ENCODE measurements around the gene PRDM16.

PRDM16 gene

GRCh38 chr1:3475839-3476573, 407.0 kb downstream of the PRDM16 start:
- DNase-seq (ENCODE audit: low spot score): no peak

DNA sequence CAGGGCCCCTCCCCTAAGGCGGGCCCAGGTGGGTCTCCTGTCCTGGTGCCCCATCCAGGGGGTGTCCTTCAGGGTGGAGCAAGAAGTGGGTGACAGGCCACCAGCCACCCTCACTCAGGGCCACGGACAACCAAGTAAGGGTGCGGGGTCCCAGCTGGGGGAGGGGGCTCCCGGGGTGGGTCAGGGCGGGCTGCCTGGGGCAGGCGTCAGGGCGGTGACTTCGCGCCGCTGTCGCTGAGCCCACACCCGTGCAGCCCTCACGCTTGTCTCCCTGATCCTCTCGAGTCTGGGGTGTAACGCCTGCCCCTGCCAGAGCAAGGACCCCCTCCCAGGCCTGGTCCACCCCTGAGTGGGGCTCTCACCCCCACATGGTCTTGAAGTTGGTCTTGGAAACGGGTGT, 407.7 kb downstream of the PRDM16 start:
- no peak for DNase-seq (ENCODE audit: low spot score)

DNA sequence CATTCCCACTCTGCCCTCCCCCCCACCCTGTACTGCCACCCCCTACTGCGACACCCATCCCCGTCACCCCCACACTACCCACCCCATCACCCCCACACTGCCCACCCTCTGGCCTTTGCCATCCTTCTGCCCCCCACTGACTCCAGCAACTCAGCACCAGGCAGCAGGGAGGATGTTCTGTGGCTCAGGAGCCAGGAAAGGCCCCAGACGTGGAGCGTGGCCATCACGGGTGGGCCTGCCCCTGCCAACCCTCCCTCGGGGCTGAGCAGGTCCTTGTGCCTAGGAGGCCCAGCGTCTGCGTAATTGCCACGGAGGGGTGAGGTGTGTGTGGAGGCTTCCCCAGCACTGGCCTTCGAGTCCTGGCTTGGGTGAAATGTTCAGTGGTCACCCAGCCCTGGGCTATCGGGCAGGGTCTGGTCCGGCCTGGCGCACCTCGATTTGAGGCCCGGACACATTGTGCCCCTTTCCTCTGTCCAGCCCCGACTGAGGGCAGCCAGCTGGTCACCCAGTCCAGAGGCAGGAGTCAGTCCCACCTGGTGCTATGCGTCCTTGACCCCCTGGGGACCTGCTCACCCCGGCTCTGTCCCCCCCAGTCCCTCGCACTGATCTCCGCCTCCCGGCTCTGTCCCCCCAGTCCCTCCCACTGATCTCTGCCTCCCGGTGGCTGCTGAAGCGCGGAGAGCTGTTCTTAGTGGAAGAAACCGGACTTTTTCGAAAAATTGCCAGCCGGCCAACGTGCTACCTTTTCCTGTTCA, 408.4 kb downstream of the PRDM16 start:
- no peak for DNase-seq (ENCODE audit: low spot score)

DNA sequence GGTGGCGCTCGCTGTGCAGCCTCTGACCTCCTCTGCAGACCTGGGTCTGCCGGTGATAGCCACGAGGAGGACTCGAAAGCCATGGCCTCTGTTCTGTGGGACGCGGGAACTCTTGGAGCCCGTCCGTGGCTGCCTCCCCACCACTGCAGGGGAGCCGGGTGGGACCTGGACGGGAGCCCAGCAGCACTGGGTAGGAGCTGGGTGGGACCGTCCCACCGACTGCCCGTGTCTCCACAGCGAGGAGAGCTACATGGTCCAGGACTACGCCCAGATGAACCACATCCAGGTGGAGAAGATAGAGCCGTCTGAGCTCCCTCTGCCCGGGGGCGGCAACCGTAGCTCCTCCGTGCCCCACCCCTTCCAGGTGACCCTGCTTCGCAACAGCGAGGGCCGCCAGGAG, 409.2 kb downstream of the PRDM16 start:
- DNase-seq (ENCODE audit: low spot score): no peak

- DNase-seq (ENCODE audit: low spot score): no peak
These were observed 410.7 kb downstream of the PRDM16 start for GRCh38 chr1:3479511-3480368.

GRCh38 chr1:3480369-3480719, 411.3 kb downstream of the PRDM16 start:
- DNase-seq (ENCODE audit: low spot score): no peak

DNA sequence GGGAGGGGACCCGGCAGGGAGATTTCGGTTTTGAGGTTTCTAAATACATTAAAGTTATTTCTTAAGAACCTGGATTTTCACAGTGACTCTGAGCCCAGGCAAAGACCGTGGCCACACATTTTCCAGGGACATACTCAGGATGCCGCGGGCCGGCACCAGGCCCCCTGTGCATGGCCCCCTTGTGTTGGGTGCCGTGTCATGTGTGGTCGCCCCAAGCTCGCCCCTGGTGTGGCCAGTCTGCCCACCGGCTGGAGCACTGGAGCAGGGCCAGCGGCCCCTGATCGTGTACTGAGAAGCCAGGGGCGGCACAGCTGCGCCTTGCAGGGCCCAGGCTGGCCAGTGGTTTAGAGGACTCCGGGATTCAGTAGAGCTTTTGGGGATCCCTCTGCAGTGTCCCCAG, 412.0 kb downstream of the PRDM16 start:
- DNase-seq (ENCODE audit: low spot score): no peak

- no peak for DNase-seq (ENCODE audit: low spot score)
These were observed 412.9 kb downstream of the PRDM16 start for GRCh38 chr1:3481836-3482375.

DNA sequence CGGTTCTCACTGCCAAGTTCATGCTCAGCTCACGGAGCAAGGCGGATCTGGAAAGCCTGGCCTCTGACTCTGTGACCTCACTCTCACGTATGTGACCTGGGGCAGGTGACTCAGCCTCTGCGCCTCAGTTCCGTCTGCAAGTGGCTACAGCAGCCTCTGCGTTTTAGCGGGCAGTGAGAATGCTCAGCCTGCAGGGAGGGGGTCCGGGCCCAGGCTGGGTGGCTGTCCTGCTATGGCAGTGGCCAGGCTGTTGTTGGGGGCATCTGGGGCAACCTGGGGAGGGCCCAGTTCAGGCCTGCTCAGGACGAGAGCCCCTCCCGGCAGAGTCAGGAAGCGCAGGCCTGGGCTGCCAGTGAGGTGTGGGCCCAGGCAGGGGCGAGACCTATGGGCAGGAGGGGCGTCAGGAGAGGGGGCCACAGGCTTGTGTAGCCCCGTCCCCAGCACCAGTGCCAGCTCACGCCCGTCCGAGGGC, 413.4 kb downstream of the PRDM16 start:
- no peak for DNase-seq (ENCODE audit: low spot score)

DNA sequence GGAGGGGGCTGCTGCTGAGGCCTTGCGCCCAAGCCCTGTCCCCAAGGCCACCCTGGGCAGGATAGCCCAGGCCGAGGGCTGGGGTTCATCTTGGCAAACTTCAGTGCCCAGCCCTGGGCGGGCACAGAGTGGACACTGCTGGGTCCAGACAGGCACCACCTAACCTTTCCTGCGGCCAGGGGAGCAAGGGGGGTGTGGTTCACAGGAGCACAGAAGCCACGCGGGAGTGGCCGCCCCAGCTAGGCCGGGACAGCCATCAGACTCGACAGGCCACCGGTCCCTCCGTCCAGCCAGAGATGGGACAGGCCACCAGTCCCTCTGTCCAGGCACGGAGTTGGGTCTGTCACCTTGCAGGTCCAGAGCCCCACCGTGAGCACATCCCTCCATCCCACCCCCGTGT, 414.4 kb downstream of the PRDM16 start:
- DNase-seq (ENCODE audit: low spot score): no peak

- DNase-seq (ENCODE audit: low spot score): no peak
These were observed 414.9 kb downstream of the PRDM16 start for GRCh38 chr1:3483801-3484444.

DNA sequence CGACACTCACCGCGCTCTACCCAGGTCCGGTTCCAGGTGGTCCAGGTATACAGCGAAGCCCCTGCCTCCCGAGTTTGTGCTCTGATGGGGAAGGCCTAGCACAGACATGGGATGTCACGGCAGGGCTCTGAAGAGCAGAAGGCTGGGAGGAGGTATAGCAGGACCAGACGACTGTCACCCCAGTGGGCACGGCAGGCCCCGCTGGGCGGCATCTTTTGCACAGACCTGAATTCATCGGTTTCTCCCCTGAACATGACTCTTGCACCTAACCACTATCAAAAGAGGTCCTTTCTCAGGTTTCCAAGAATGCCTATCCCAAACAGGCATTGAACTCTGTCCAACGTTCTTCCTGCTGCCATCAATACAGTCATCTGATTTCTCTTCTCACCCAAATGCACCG, 416.0 kb downstream of the PRDM16 start:
- DNase-seq (ENCODE audit: low spot score): no peak
